Panc1 (cell line): ENCODE measurements around the gene CHST13. TPM values are rescaled to one million over a fixed set of nuclear protein-coding genes. Genes with fewer than 3 reads are reported as not detected.

ENCODE experiments used
- ATAC-seq: fragments of 200-7000 bp; cut with Tn5 transposase; 2 replicates; pipeline ENCODE4 v1.9.1; 2020; ENCODE audit warnings: mild to moderate bottlenecking, moderate library complexity
- BruUV-seq: library from RNA; stranded (reverse); fragments of 400-500 nt; replicated peaks from 2 replicates; lab custom pipeline; 2021; lab: Mats Ljungman, UMichigan
- CTCF ChIA-PET: fragments of 300-600 bp; sonication (Branson Sonifier 250); formaldehyde crosslinking; loops from one replicate; lab custom pipeline; 2022; ENCODE audit warnings: antibody characterized with exemption; lab: Charles Lee
- POLR2A ChIA-PET: fragments of 300-600 bp; sonication (Branson Sonifier 250); formaldehyde crosslinking; loops from one replicate; lab custom pipeline; 2022; ENCODE audit warnings: antibody characterized with exemption; lab: Charles Lee
- DNase-seq: peaks from one replicate; pipeline ENCODE4 v3.0.0-alpha.2; 2010; ENCODE audit warnings: low read depth, low spot score
- H3K27ac ChIP-seq: 2 replicates; pipeline ENCODE4 v1.5.1; 2011; ENCODE audit warnings: mild to moderate bottlenecking, low read length, inconsistent platforms
- H3K27me3 ChIP-seq: fragments of 200-500 bp; sonication (Bioruptor generic); 2 replicates; pipeline ENCODE4 v1.6.0; 2014; ENCODE audit warnings: low read length, inconsistent platforms; ENCODE audit not compliant: control insufficient read depth, insufficient read depth
- H3K36me3 ChIP-seq: fragments of 200-500 bp; sonication (Bioruptor generic); 2 replicates; pipeline ENCODE4 v1.5.1; 2014; ENCODE audit warnings: inconsistent platforms, mild to moderate bottlenecking, low read length, moderate library complexity; ENCODE audit not compliant: control insufficient read depth, insufficient read depth
- H3K4me1 ChIP-seq: 2 replicates; pipeline ENCODE4 v1.5.1; 2011; ENCODE audit warnings: inconsistent platforms, mild to moderate bottlenecking, low read length, moderate library complexity; ENCODE audit not compliant: control insufficient read depth, insufficient read depth
- H3K4me3 ChIP-seq, 2 experiments: 2 replicates each; pipeline ENCODE4 v1.5.1; 2011 to 2012; ENCODE audit warnings: low read depth in 2 of 2, low read length in 2 of 2, mild to moderate bottlenecking in 2 of 2, inconsistent platforms in 1 of 2, moderate library complexity in 1 of 2
- H3K9me3 ChIP-seq: fragments of 200-500 bp; sonication (Bioruptor generic); 2 replicates; pipeline ENCODE4 v1.5.1; 2014; ENCODE audit warnings: low read depth, mild to moderate bottlenecking, inconsistent platforms, low read length, moderate library complexity; ENCODE audit not compliant: control insufficient read depth, insufficient read depth
- CTCF ChIP-seq: fragments of 450-650 bp; IDR thresholded peaks from 2 replicates; pipeline ENCODE4 v1.5.1; 2017; ENCODE audit warnings: mild to moderate bottlenecking
- POLR2AphosphoS5 ChIP-seq: IDR thresholded peaks from 2 replicates; pipeline ENCODE4 v1.6.1; 2012; ENCODE audit warnings: mild to moderate bottlenecking, low read depth, low read length, moderate library complexity
- REST ChIP-seq, 2 experiments: IDR thresholded peaks; 2 replicates each; pipeline ENCODE4 v1.6.1; 2011 to 2012; ENCODE audit warnings: low read depth in 2 of 2, control low read depth in 1 of 2, low read length in 1 of 2, mild to moderate bottlenecking in 1 of 2, moderate library complexity in 1 of 2; ENCODE audit not compliant: insufficient read depth in 1 of 2
- SIN3A ChIP-seq: IDR thresholded peaks from 2 replicates; pipeline ENCODE4 v1.6.1; 2012; ENCODE audit warnings: low read depth, mild to moderate bottlenecking, low read length, moderate library complexity, borderline replicate concordance; ENCODE audit not compliant: insufficient read depth
- TCF7L2 ChIP-seq: IDR thresholded peaks from 2 replicates; pipeline ENCODE4 v1.6.1; 2011; ENCODE audit warnings: mild to moderate bottlenecking, low read depth, low read length, inconsistent platforms
- in situ Hi-C: cut with HindIII; loops from 2 replicates; pipeline ENCODE4 v1.10.0; 2016; ENCODE audit warnings: low sequenced_read_pairs, low pct_unique_long_range_greater_than_20kb
- intact Hi-C: fragments of 100-400 bp; cut with micrococcal nuclease; formaldehyde crosslinking; loops from one replicate; pipeline ENCODE4 v1.10.0; 2022; ENCODE audit not compliant: unreplicated experiment
- total RNA-seq: library from RNA; stranded (reverse); gene quantifications from one replicate; pipeline ENCODE4 v1.2.1, GENCODE V29; 2021; ENCODE audit not compliant: unreplicated experiment

Gene CHST13
- total RNA-seq, 1 experiment from 2014 or later, result 0.64 TPM

GRCh38 chr3:126557761-126558160, 33.8 kb downstream of the CHST13 start:
- H3K9me3 ChIP-seq, result no peaks in the 10 kb centered on the region
- intact Hi-C loops (no loop called here), in situ Hi-C loops (no loop called here)
- no peak overlapping the region for H3K4me3 ChIP-seq
- DNase-seq (no peak), ATAC-seq (no peak)
- no TSS peak for BruUV-seq
- no peaks in the 10 kb centered on the region for H3K36me3 ChIP-seq
- TF ChIP-seq REST (IDR thresholded peaks at IDR 0.05; ENCODE audit: insufficient read depth in 1 of 2, low read depth in 2 of 2, low read length in 1 of 2), result no peak
- TF ChIP-seq SIN3A, result no peak
- no peak for TF ChIP-seq TCF7L2
- TF ChIP-seq CTCF, result no peak
- TF ChIP-seq POLR2AphosphoS5, result no peak
- peaks cover 2% of the 10 kb centered on the region; the same call in 1 of the 2 replicates for H3K27me3 ChIP-seq
- ChIA-PET CTCF (no interaction called here), POLR2A (no interaction called here)
- no peaks in the 10 kb centered on the region for H3K4me1 ChIP-seq
- H3K27ac ChIP-seq, result no peak overlapping the region

GRCh38 chr3:126558336-126559071, 34.5 kb downstream of the CHST13 start, which contains the start of gene C3orf22:
Gene C3orf22 (minus strand): TSS chr3:126558932. CDS start chr3:126553390, 5,542 bp downstream.
- no TSS peak for BruUV-seq
- H3K9me3 ChIP-seq, result no peaks in the 10 kb centered on the region
- no peaks in the 10 kb centered on the region for H3K36me3 ChIP-seq
- TF ChIP-seq POLR2AphosphoS5 (no peak), CTCF (no peak), SIN3A (no peak), TCF7L2 (no peak), REST (IDR thresholded peaks at IDR 0.05; ENCODE audit: insufficient read depth in 1 of 2, low read depth in 2 of 2, low read length in 1 of 2) (no peak)
- H3K27me3 ChIP-seq, result peaks cover 2% of the 10 kb centered on the region; the same call in 1 of the 2 replicates
- ChIA-PET POLR2A (no interaction called here), CTCF (no interaction called here)
- in situ Hi-C loops, result no loop called here
- H3K27ac ChIP-seq, result no peak within 1 kb of the TSS
- DNase-seq (no peak), ATAC-seq (0 out of 2 replicates have a peak, but pooled peaks have one; percentile 39)
- H3K4me3 ChIP-seq, result no peak within 1 kb of the TSS
- no peaks in the 10 kb centered on the region for H3K4me1 ChIP-seq
- intact Hi-C loops, result no loop called here
